GM15510 (cell line): ENCODE measurements around the gene OTUB2.

Experiments used
- POLR2A ChIP-seq: IDR thresholded peaks from 3 replicates; pipeline ENCODE4 v1.6.1; 2011; ENCODE audit warnings: borderline replicate concordance; ENCODE audit not compliant: insufficient read length; ENCODE audit errors: extremely low read depth

OTUB2 gene

GRCh38 chr14:94036313-94037167 lies 10.4 kb downstream of the OTUB2 start:
- no peak for TF ChIP-seq POLR2A

- no peak for TF ChIP-seq POLR2A
Observed at GRCh38 chr14:94037954-94038353, 11.8 kb downstream of the OTUB2 start.

- TF ChIP-seq POLR2A: no peak
Observed at GRCh38 chr14:94038510-94038909, 12.4 kb downstream of the OTUB2 start.

- no peak for TF ChIP-seq POLR2A
Observed at GRCh38 chr14:94038921-94039629, 12.9 kb downstream of the OTUB2 start.

GRCh38 chr14:94040247-94040646 lies 14.1 kb downstream of the OTUB2 start:
- TF ChIP-seq POLR2A: no peak

GRCh38 chr14:94040796-94041195 lies 14.7 kb downstream of the OTUB2 start:
- TF ChIP-seq POLR2A: no peak

GRCh38 chr14:94041551-94042346 lies 15.6 kb downstream of the OTUB2 start:
- no peak for TF ChIP-seq POLR2A

- no peak for TF ChIP-seq POLR2A
Observed at GRCh38 chr14:94042433-94043091, 16.4 kb downstream of the OTUB2 start.

GRCh38 chr14:94043111-94043755 lies 17.1 kb downstream of the OTUB2 start:
- TF ChIP-seq POLR2A: no peak

- no peak for TF ChIP-seq POLR2A
Observed at GRCh38 chr14:94043756-94044475, 17.8 kb downstream of the OTUB2 start.

- TF ChIP-seq POLR2A: no peak
Observed at GRCh38 chr14:94044476-94045091, 18.4 kb downstream of the OTUB2 start.

- TF ChIP-seq POLR2A: no peak
Observed at GRCh38 chr14:94045101-94045500, 19.0 kb downstream of the OTUB2 start.

- no peak for TF ChIP-seq POLR2A
Observed at GRCh38 chr14:94045563-94046345, 19.6 kb downstream of the OTUB2 start.

- TF ChIP-seq POLR2A: no peak
Observed at GRCh38 chr14:94046696-94047250, 20.6 kb downstream of the OTUB2 start.
